Measurements from ENCODE around the gene KRT20.
"Not testable (repeated sequence)": the region's sequence is repeated elsewhere in the genome, so short reads cannot be mapped to it uniquely, and the experiment has no call there.

KRT20 gene

GRCh38 chr17:40884708-40885512 lies at the start of gene KRT20:
Gene KRT20, minus strand, starts transcription at chr17:40885242. Its CDS starts 57 bp downstream, at chr17:40885185.
- no peak for DNase-seq

- no peak for DNase-seq
Observed at GRCh38 chr17:40932608-40933007, 47.6 kb upstream of the KRT20 start.

GRCh38 chr17:40931311-40931710 lies 46.3 kb upstream of the KRT20 start:
- DNase-seq = no peak

GRCh38 chr17:40926341-40926740 lies 41.3 kb upstream of the KRT20 start:
- DNase-seq = no peak

GRCh38 chr17:40922239-40922638 lies 37.2 kb upstream of the KRT20 start:
- peak; percentile 45 for DNase-seq

GRCh38 chr17:40921026-40921425 lies 36.0 kb upstream of the KRT20 start:
- no peak for DNase-seq

GRCh38 chr17:40917116-40917515 lies 32.1 kb upstream of the KRT20 start:
- DNase-seq = not testable (repeated sequence)

- no peak for DNase-seq
Observed at GRCh38 chr17:40916366-40916765, 31.3 kb upstream of the KRT20 start.

GRCh38 chr17:40915721-40916256 lies 30.7 kb upstream of the KRT20 start:
- no peak for DNase-seq

- peak; percentile 25 for DNase-seq
Observed at GRCh38 chr17:40915199-40915661, 30.2 kb upstream of the KRT20 start.

GRCh38 chr17:40914075-40914855 lies 29.2 kb upstream of the KRT20 start:
- no peak for DNase-seq

GRCh38 chr17:40912486-40913210 lies 27.6 kb upstream of the KRT20 start:
- no peak for DNase-seq

GRCh38 chr17:40910441-40910841 lies 25.4 kb upstream of the KRT20 start:
- no peak for DNase-seq

GRCh38 chr17:40909755-40910154 lies 24.7 kb upstream of the KRT20 start:
- no peak for DNase-seq

GRCh38 chr17:40909351-40909750 lies 24.3 kb upstream of the KRT20 start:
- DNase-seq = peak; percentile 85

- DNase-seq = no peak
Observed at GRCh38 chr17:40906613-40907012, 21.6 kb upstream of the KRT20 start.

- no peak for DNase-seq
Observed at GRCh38 chr17:40905370-40905769, 20.3 kb upstream of the KRT20 start.

GRCh38 chr17:40903129-40903847 lies 18.2 kb upstream of the KRT20 start:
- peak; percentile 89 for DNase-seq

- no peak for DNase-seq
Observed at GRCh38 chr17:40902498-40902897, 17.5 kb upstream of the KRT20 start.

GRCh38 chr17:40901981-40902474 lies 17.0 kb upstream of the KRT20 start:
- DNase-seq = peak; percentile 95

- no peak for DNase-seq
Observed at GRCh38 chr17:40900809-40901356, 15.8 kb upstream of the KRT20 start.

All from DMS153 (cell line).